HCT116 (cell line): Measurements from ENCODE around the gene OXTR. TPM values are rescaled to one million over a fixed set of nuclear protein-coding genes. Genes with fewer than 3 reads are reported as not detected.

ENCODE experiments used
- ATAC-seq: fragments of 200-7000 bp; cut with Tn5 transposase; 2 replicates; pipeline ENCODE4 v1.9.1; 2020; ENCODE audit warnings: mild to moderate bottlenecking, moderate library complexity
- BruUV-seq: library from RNA; stranded (reverse); fragments of 400-500 nt; replicated peaks from 2 replicates; lab custom pipeline; 2021; lab: Mats Ljungman, UMichigan
- CTCF ChIA-PET: fragments of 300-600 bp; sonication (Branson Sonifier 250); formaldehyde crosslinking; loops from one replicate; lab custom pipeline; 2021; ENCODE audit warnings: antibody characterized with exemption; lab: Charles Lee
- POLR2A ChIA-PET: fragments of 300-600, 350-600 bp; sonication (Branson Sonifier 250); formaldehyde crosslinking; loops from one replicate; lab custom pipeline; 2021; ENCODE audit warnings: antibody characterized with exemption; lab: Charles Lee
- RAD21 ChIA-PET, 2 experiments: fragments of 300-600 bp; sonication (Branson Sonifier 250); formaldehyde crosslinking; loops; one replicate each; lab custom pipeline; 2023; ENCODE audit warnings: low total read pairs in 2 of 2; ENCODE audit not compliant: uncharacterized antibody in 2 of 2, unreplicated experiment in 2 of 2, low non-redundant PET in 1 of 2; lab: Charles Lee
- DNase-seq: peaks from one replicate; pipeline ENCODE4 v3.0.0-alpha.2; 2010; ENCODE audit warnings: low read depth, low spot score
- H2AFZ ChIP-seq: fragments of 200-600 bp; shearing (Covaris generic), sonication (generic); 2 replicates; pipeline ENCODE4 v1.6.1; 2017; ENCODE audit warnings: low read depth, mixed run types, mixed read lengths, antibody characterized with exemption, low read length; ENCODE audit not compliant: poor library complexity, severe bottlenecking
- H3K27ac ChIP-seq: 2 replicates; pipeline ENCODE4 v1.5.1; 2012; ENCODE audit warnings: low read depth, low read length
- H3K27me3 ChIP-seq: fragments of 200-600 bp; sonication (generic); 2 replicates; pipeline ENCODE4 v1.6.1; 2016; ENCODE audit warnings: mixed run types, low read length, mixed read lengths; ENCODE audit not compliant: insufficient read depth
- H3K36me3 ChIP-seq, 2 experiments: fragments of 200-500 bp in 1 of 2; fragments of 200-600 bp in 1 of 2; sonication (Bioruptor generic) in 1 of 2; sonication (generic) in 1 of 2; 2 replicates each; pipeline versions ENCODE4 v1.5.1 to v1.6.1; 2014 to 2016; ENCODE audit warnings: low read length in 2 of 2, inconsistent platforms in 1 of 2, mixed read lengths in 1 of 2, mixed run types in 1 of 2; ENCODE audit not compliant: insufficient read depth in 2 of 2, control insufficient read depth in 1 of 2
- H3K4me1 ChIP-seq, 2 experiments: fragments of 200-600 bp in 1 of 2; sonication (generic) in 1 of 2; 2 replicates each; pipeline versions ENCODE4 v1.5.1 to v1.6.1; 2012 to 2017; ENCODE audit warnings: low read length in 2 of 2, inconsistent platforms in 1 of 2, mild to moderate bottlenecking in 1 of 2, mixed read lengths in 1 of 2, mixed run types in 1 of 2, moderate library complexity in 1 of 2; ENCODE audit not compliant: insufficient read depth in 2 of 2, control insufficient read depth in 1 of 2
- H3K4me2 ChIP-seq: fragments of 200-600 bp; sonication (generic); 2 replicates; pipeline ENCODE4 v1.6.1; 2017; ENCODE audit warnings: mixed run types, low read length, mixed read lengths
- H3K4me3 ChIP-seq, 2 experiments: fragments of 200-600 bp in 1 of 2; sonication (generic) in 1 of 2; replicated peaks in 1 of 2; 2 replicates each; pipeline ENCODE4 v1.5.1; 2011 to 2016; ENCODE audit warnings: low read length in 2 of 2, control low read depth in 1 of 2, low read depth in 1 of 2, mild to moderate bottlenecking in 1 of 2, mixed read lengths in 1 of 2, mixed run types in 1 of 2
- H3K79me2 ChIP-seq: fragments of 200-600 bp; sonication (generic); 2 replicates; pipeline ENCODE4 v1.6.1; 2017; ENCODE audit warnings: mild to moderate bottlenecking, mixed run types, low read length, moderate library complexity, mixed read lengths; ENCODE audit not compliant: insufficient read depth
- H3K9ac ChIP-seq: fragments of 200-600 bp; sonication (generic); 2 replicates; pipeline ENCODE4 v1.6.1; 2016; ENCODE audit warnings: low read length, mixed read lengths
- H3K9me2 ChIP-seq: fragments of 200-600 bp; sonication (generic), shearing (Covaris generic); 2 replicates; pipeline ENCODE4 v1.6.1; 2017; ENCODE audit warnings: mixed run types, mild to moderate bottlenecking, moderate library complexity; ENCODE audit not compliant: insufficient read depth
- H3K9me3 ChIP-seq, 2 experiments: fragments of 200-500 bp in 1 of 2; fragments of 200-600 bp in 1 of 2; sonication (Bioruptor generic) in 1 of 2; sonication (generic) in 1 of 2; 2 replicates each; pipeline ENCODE4 v1.6.1; 2014 to 2017; ENCODE audit warnings: low read length in 2 of 2, mixed read lengths in 2 of 2, inconsistent platforms in 1 of 2, low read depth in 1 of 2, mild to moderate bottlenecking in 1 of 2, mixed run types in 1 of 2, moderate library complexity in 1 of 2; ENCODE audit not compliant: control insufficient read depth in 1 of 2, insufficient read depth in 1 of 2
- H4K20me1 ChIP-seq: fragments of 200-600 bp; sonication (generic), shearing (Covaris generic); 2 replicates; pipeline ENCODE4 v1.6.1; 2017; ENCODE audit warnings: mixed run types, mild to moderate bottlenecking, moderate library complexity; ENCODE audit not compliant: insufficient read depth
- POLR2A ChIP-seq: IDR thresholded peaks from 2 replicates; pipeline ENCODE4 v1.7.0; 2011; ENCODE audit warnings: borderline replicate concordance; ENCODE audit not compliant: insufficient read depth, insufficient read length; ENCODE audit errors: extremely low read depth
- POLR2AphosphoS5 ChIP-seq: IDR thresholded peaks from 2 replicates; pipeline ENCODE4 v1.6.1; 2011; ENCODE audit warnings: mild to moderate bottlenecking, low read depth, low read length, moderate library complexity
- RAD21 ChIP-seq: IDR thresholded peaks from 2 replicates; pipeline ENCODE4 v1.6.1; 2012; ENCODE audit warnings: low read depth, mild to moderate bottlenecking
- SP1 ChIP-seq: IDR thresholded peaks from 2 replicates; pipeline ENCODE4 v1.6.1; 2012; ENCODE audit warnings: low read depth
- SRF ChIP-seq: IDR thresholded peaks from 2 replicates; pipeline ENCODE4 v1.6.1; 2012; ENCODE audit warnings: low read depth
- TCF7L2 ChIP-seq: IDR thresholded peaks from 2 replicates; pipeline ENCODE4 v1.7.0; 2011; ENCODE audit warnings: borderline replicate concordance, inconsistent platforms; ENCODE audit not compliant: insufficient read depth, insufficient read length; ENCODE audit errors: extremely low read depth
- YY1 ChIP-seq: IDR thresholded peaks from 2 replicates; pipeline ENCODE4 v1.6.1; 2011; ENCODE audit warnings: low read length, low read depth, moderate library complexity, mild to moderate bottlenecking; ENCODE audit not compliant: insufficient replicate concordance; ENCODE audit errors: extremely low read depth
- ZNF274 ChIP-seq: fragments of 200-500 bp; sonication (Bioruptor generic); IDR thresholded peaks from 2 replicates; pipeline ENCODE4 v1.6.1; 2014; ENCODE audit warnings: mild to moderate bottlenecking, low read depth, low read length, inconsistent platforms
- intact Hi-C: fragments of 100-400 bp; cut with micrococcal nuclease; formaldehyde crosslinking; loops from 2 replicates; pipeline ENCODE4 v1.10.0; 2022
- total RNA-seq: library from RNA; stranded (reverse); gene quantifications from one replicate; pipeline ENCODE4 v1.2.1, GENCODE V29; 2021; ENCODE audit not compliant: unreplicated experiment
- TF ChIP-seq, protein P1 (sequence below): IDR thresholded peaks from 2 replicates; pipeline ENCODE4 v1.6.1; 2011; ENCODE audit warnings: mild to moderate bottlenecking, low read length, moderate library complexity; ENCODE audit not compliant: insufficient replicate concordance; ENCODE audit errors: extremely low read depth
- TF ChIP-seq, protein P2 (sequence below): IDR thresholded peaks from 2 replicates; pipeline ENCODE4 v1.6.1; 2012
- TF ChIP-seq, protein P3 (sequence below): IDR thresholded peaks from 2 replicates; pipeline ENCODE4 v1.6.1; 2012; ENCODE audit warnings: low read depth
- TF ChIP-seq, protein P4 (sequence below): IDR thresholded peaks from 2 replicates; pipeline ENCODE4 v1.6.1; 2012

OXTR gene
- total RNA-seq, 1 experiment from 2014 or later: 1.3 TPM

DNA sequence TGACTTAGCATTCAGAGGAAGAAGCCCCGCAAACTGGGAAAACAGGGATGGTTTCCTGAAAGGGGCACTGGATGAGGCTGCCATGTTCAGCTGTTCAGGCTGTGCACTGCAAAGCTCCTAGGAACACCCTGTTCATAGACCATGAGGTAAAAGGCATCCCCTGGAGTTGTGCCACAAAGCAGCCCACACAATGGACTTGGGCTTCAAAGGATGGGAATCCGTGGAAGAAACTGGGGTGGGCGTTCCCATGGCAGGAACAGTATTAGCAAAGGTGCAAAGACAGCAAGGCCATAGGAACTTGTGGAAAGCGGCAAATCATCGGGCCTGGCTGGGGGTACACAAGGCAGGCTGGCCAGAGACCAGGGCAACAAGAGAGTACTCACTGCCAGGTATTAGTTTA is 8.9 kb downstream of the OXTR start:
- no peaks in the 10 kb centered on the region for H3K9me2 ChIP-seq
- no TSS peak for BruUV-seq
- intact Hi-C loops: loop anchor here (10.0 kb wide), 1 partner anchor 96 kb away; no protein-coding TSS in a partner anchor
- TF ChIP-seq, protein P1, sequence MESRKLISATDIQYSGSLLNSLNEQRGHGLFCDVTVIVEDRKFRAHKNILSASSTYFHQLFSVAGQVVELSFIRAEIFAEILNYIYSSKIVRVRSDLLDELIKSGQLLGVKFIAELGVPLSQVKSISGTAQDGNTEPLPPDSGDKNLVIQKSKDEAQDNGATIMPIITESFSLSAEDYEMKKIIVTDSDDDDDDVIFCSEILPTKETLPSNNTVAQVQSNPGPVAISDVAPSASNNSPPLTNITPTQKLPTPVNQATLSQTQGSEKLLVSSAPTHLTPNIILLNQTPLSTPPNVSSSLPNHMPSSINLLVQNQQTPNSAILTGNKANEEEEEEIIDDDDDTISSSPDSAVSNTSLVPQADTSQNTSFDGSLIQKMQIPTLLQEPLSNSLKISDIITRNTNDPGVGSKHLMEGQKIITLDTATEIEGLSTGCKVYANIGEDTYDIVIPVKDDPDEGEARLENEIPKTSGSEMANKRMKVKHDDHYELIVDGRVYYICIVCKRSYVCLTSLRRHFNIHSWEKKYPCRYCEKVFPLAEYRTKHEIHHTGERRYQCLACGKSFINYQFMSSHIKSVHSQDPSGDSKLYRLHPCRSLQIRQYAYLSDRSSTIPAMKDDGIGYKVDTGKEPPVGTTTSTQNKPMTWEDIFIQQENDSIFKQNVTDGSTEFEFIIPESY: no peak
- no peak for TF ChIP-seq POLR2A
- TF ChIP-seq ZNF274: no peak
- TF ChIP-seq YY1: no peak
- no peak for TF ChIP-seq SRF
- TF ChIP-seq TCF7L2: no peak
- no peak for TF ChIP-seq POLR2AphosphoS5
- TF ChIP-seq SP1: no peak
- TF ChIP-seq, protein P2, sequence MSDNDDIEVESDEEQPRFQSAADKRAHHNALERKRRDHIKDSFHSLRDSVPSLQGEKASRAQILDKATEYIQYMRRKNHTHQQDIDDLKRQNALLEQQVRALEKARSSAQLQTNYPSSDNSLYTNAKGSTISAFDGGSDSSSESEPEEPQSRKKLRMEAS: no peak
- no peak for TF ChIP-seq RAD21
- TF ChIP-seq, protein P3, sequence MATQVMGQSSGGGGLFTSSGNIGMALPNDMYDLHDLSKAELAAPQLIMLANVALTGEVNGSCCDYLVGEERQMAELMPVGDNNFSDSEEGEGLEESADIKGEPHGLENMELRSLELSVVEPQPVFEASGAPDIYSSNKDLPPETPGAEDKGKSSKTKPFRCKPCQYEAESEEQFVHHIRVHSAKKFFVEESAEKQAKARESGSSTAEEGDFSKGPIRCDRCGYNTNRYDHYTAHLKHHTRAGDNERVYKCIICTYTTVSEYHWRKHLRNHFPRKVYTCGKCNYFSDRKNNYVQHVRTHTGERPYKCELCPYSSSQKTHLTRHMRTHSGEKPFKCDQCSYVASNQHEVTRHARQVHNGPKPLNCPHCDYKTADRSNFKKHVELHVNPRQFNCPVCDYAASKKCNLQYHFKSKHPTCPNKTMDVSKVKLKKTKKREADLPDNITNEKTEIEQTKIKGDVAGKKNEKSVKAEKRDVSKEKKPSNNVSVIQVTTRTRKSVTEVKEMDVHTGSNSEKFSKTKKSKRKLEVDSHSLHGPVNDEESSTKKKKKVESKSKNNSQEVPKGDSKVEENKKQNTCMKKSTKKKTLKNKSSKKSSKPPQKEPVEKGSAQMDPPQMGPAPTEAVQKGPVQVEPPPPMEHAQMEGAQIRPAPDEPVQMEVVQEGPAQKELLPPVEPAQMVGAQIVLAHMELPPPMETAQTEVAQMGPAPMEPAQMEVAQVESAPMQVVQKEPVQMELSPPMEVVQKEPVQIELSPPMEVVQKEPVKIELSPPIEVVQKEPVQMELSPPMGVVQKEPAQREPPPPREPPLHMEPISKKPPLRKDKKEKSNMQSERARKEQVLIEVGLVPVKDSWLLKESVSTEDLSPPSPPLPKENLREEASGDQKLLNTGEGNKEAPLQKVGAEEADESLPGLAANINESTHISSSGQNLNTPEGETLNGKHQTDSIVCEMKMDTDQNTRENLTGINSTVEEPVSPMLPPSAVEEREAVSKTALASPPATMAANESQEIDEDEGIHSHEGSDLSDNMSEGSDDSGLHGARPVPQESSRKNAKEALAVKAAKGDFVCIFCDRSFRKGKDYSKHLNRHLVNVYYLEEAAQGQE: no peak
- TF ChIP-seq, protein P4, sequence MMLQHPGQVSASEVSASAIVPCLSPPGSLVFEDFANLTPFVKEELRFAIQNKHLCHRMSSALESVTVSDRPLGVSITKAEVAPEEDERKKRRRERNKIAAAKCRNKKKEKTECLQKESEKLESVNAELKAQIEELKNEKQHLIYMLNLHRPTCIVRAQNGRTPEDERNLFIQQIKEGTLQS: no peak
- no peaks in the 10 kb centered on the region for H3K79me2 ChIP-seq
- ChIA-PET RAD21 (no interaction called here), POLR2A (no interaction called here), CTCF (interaction anchor here (1.6 to 2.2 kb wide), 2 partner anchors 9 to 10 kb away, joined by 8 read pairs; partner anchors contain the start of gene OXTR)
- no peak overlapping the region for H3K4me2 ChIP-seq
- no peaks in the 10 kb centered on the region for H3K36me3 ChIP-seq
- H3K9ac ChIP-seq: no peak overlapping the region
- no peak for DNase-seq
- no peak overlapping the region for H3K27ac ChIP-seq
- no peaks in the 10 kb centered on the region for H4K20me1 ChIP-seq
- no peak for ATAC-seq
- H3K4me1 ChIP-seq: peaks cover 0 to 9% of the 10 kb centered on the region in 2 experiments; a peak in 1 of 4 replicates
- no peak overlapping the region for H2AFZ ChIP-seq
- no peak overlapping the region for H3K4me3 ChIP-seq
- no peaks in the 10 kb centered on the region for H3K9me3 ChIP-seq
- no peaks in the 10 kb centered on the region for H3K27me3 ChIP-seq
